M059J (cell line): ENCODE results near the gene DIAPH3. TPM values are rescaled to one million over a fixed set of nuclear protein-coding genes. Genes with fewer than 3 reads are reported as not detected.

ENCODE experiments used
- DNase-seq: peaks from one replicate; pipeline ENCODE4 v3.0.0-alpha.2; 2012; ENCODE audit warnings: low read depth
- total RNA-seq: library from RNA; depleted of rRNA; stranded (reverse); fragments of >200 nt; shearing (Covaris generic); gene quantifications from 2 replicates; pipeline ENCODE4 v1.2.3, GENCODE V29; 2014

Gene DIAPH3
- total RNA-seq, 1 experiment from 2014 or later: 17.2 TPM

DNA sequence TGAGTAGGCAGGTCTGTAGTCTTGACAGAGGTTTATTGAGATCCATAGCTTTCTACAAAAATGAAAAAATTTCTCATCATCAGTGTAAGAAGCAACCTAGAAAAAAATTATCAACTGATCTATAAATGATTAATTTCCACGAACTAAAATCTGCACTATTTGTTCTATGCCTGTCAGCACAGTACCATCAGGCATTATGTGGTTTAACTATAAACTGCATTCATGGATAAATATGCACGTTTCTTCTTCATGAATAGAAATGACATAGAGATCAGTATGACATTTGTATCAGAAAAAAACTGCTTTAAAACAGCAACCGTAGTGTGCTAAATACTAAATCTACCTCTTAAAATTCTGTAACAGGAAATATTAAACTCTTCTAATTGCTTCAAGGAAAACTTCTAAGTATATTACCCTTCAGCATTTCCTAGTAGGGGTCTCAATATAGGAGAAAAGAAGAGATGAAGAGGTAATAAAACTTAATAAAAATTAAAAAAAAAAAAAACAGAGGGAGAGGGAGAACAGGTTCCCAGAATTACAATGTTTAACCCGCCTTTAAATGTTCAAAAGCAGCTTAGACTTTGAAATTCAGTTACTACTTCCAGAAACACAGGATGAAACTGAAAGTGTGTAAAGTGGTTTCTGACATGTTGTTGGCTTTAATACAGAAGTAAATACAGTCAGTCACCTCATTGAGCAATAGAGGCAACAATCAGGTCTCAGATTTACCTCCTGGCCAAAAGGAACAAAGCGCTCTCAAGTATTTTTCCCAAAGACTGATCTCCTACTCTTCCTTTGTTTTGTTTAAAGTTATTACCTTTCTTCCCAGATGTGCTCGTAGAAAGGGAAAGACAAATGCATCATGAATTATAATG lies 144.4 kb downstream of the DIAPH3 start:
- peak; percentile 10 for DNase-seq

GRCh38 chr13:60018536-60018935 lies 145.2 kb downstream of the DIAPH3 start:
- DNase-seq: no peak

GRCh38 chr13:60016229-60016628 lies 147.5 kb downstream of the DIAPH3 start:
- DNase-seq: no peak

- no peak for DNase-seq
Measured at GRCh38 chr13:60013166-60013565, 150.6 kb downstream of the DIAPH3 start.

GRCh38 chr13:60012488-60012887 lies 151.2 kb downstream of the DIAPH3 start:
- peak; percentile 7 for DNase-seq

- DNase-seq: no peak
Measured at GRCh38 chr13:60009300-60010253, 154.2 kb downstream of the DIAPH3 start.

DNA sequence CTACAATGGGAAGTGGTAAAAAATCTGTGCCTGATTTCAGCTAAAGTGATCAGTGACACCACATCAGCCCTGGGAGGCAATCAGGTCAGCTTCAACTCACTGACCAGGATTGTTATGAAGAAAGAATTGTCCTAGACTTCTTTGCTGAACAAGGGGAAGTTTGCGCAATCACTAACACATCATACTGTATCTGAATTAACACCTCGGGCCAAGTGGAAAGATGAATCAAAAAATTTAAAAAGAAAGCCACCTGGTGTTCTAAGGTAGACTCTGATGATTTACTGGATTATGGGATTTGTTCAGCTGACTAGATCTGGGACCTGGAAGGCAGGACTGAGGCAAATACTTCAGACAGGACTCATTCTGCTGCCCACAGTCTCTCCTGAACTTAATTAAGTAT lies 161.8 kb downstream of the DIAPH3 start:
- no peak for DNase-seq

GRCh38 chr13:60000976-60001375 lies 162.8 kb downstream of the DIAPH3 start:
- no peak for DNase-seq

DNA sequence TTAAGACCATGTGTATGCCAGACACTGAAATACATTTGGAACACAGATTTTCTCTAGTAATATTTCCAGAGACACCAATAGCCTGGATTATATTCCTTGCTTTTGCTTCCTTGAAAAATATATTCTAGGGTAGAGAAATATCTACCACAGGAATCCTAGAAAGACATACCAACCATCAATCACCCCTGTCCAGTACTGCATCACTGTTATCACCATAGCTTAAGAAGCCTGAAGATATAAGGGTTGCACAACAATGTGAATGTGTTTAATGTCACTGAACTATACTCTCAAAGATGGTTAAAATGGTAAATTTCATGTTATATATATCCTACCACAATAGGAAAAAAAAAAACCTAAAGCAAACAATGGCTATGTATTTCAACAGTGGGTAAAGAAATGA lies 163.6 kb downstream of the DIAPH3 start:
- no peak for DNase-seq

GRCh38 chr13:59997976-59998375 lies 165.8 kb downstream of the DIAPH3 start:
- no peak for DNase-seq

DNA sequence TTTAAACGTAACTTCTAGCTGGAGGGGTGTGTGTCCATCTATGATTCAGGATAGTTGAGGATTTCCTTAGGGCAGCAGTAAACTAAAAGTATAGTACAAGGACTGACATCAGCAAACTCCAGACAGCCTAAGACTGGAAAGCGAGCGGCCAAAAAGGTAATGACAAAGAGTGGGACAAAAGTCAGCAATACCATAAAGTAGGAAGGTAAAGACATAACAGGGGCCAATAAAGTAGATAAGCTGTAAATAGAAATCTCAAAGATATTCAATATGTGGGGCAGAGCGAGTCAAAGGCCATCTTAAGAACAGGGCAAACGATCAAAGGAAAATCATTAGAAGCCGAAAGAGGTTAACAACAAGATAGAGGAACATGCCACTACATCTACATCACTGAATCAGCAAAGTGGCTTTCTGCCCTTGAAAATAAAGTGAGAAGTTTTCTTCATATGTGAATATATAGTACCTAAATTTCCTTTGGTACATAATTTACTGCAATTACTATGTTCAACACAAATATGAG lies 167.2 kb downstream of the DIAPH3 start:
- DNase-seq: no peak

- DNase-seq: no peak
Measured at GRCh38 chr13:59991395-59991794, 172.3 kb downstream of the DIAPH3 start.

- no peak for DNase-seq
Measured at GRCh38 chr13:59982631-59983382, 180.9 kb downstream of the DIAPH3 start.

DNA sequence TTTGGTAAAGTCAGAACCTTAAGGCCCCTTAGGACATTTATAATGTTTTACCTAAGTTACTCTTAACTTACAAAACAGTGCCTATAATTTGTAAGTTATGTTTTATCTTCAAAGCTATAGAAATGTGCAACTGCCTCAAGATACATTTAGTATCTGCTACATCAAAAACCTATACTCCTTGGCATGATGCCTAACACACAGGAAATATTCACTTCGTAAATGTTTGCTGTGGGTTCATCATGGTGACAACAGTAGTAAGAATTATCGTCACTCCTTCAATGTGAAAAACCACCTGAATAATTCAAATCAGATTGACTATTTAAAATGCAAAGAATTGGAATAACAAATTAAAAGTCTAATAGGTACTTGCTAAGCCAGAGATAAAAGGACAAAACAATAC lies 184.1 kb downstream of the DIAPH3 start:
- no peak for DNase-seq

GRCh38 chr13:59978862-59979261 lies 184.9 kb downstream of the DIAPH3 start:
- no peak for DNase-seq

GRCh38 chr13:59976856-59977255 lies 186.9 kb downstream of the DIAPH3 start:
- DNase-seq: no peak

DNA sequence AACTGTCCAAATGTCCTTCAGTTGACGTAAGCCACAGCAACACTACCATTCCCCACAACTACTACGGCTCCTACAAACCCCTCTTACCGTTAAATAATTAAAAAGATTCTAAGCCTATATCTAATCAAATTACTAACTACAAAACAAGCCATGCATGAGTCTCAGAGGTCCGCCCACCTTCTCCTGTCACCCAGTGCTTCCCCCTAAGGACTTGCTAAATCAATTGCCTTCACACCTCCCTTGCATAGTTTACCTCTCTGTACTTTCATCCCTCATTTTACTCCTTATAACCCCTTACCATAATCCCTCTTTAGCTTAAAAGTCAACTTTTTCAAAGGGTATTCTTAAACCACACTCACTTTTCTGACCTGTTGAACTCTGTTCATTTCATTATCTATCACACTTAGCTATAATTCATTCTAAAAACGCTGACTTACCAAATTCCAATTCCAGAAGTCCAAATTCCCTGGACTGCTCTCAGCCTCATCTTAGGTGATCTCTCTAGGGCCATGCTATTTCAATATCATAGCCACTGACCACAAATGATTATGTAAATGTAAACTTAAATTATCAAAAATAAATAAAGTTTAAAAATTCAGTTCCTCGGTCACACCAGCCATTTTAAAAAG lies 187.8 kb downstream of the DIAPH3 start:
- DNase-seq: no peak

DNA sequence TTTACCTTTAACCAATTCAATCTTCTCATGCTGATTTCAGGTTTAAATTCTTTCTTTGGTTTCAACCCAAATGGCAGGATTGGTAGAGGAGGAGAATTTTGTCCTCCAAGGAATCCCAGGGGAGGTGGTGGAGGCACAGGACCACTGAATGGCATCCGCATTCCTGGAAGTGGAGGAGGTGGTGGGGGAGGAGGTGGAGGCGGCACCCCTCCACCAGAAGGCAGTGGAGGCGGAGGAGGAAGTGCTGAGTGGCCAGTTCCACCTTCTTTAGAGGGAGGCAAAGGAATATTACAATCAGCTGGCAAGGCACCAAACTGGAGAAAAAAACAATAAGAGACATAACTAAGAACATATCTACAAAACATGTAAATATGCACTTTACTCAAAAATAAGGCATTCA lies 192.9 kb downstream of the DIAPH3 start:
- DNase-seq: no peak

- DNase-seq: no peak
Measured at GRCh38 chr13:59963827-59964226, 199.9 kb downstream of the DIAPH3 start.

- peak; percentile 1 for DNase-seq
Measured at GRCh38 chr13:59963383-59963782, 200.3 kb downstream of the DIAPH3 start.

- no peak for DNase-seq
Measured at GRCh38 chr13:59962343-59962742, 201.4 kb downstream of the DIAPH3 start.
